GM19240 (cell line): ENCODE data around the gene PTPRN2.
"Not testable (repeated sequence)": the region's sequence is repeated elsewhere in the genome, so short reads cannot be mapped to it uniquely, and the experiment has no call there.

Experiments used
- DNase-seq: peaks from one replicate; pipeline ENCODE4 v3.0.0; 2011; ENCODE audit warnings: low spot score; ENCODE audit not compliant: insufficient read length

The PTPRN2 gene

GRCh38 chr7:158244873-158245723, 342.5 kb downstream of the PTPRN2 start:
- DNase-seq = no peak

GRCh38 chr7:158244430-158244829, 343.2 kb downstream of the PTPRN2 start:
- DNase-seq = no peak

DNA sequence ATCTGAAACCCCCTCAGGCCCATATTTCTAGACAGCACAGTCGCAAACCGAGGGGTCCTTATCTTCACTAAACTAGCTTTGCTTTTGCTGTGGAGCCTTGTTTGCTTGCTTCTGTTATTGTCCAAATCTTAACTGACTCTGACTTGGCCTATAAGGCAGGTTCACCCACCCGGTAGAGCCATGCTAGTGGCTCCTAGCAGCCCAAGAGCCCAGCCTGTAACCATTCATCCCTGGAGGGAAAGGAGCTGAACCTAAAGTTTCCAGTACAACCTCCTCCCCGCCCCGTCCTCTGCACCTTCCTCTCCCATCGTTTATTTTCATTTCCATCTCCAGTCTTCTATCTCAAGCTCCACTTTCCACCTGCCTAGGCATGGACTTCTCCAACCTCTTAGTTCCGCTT, 345.7 kb downstream of the PTPRN2 start:
- DNase-seq = no peak

DNA sequence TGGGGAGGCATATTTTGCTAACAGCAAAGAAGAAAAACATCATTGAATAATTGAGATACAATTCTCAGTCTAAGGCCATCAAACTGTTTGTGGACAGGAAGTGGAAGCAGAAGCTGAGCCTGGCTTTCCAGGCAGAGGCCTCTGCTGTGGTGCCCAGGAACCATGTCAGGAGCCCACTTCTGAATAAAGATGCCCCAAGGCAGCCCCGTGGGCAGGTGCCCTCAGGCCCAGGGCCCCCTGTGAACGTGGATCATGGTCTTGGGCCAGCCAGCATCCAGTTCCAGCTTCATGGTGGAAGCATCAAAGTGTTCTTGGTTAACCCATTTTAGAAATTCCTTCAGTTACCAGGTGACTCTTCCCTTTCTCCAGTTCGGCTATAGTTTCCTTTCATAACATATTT, 346.8 kb downstream of the PTPRN2 start:
- DNase-seq = no peak

DNA sequence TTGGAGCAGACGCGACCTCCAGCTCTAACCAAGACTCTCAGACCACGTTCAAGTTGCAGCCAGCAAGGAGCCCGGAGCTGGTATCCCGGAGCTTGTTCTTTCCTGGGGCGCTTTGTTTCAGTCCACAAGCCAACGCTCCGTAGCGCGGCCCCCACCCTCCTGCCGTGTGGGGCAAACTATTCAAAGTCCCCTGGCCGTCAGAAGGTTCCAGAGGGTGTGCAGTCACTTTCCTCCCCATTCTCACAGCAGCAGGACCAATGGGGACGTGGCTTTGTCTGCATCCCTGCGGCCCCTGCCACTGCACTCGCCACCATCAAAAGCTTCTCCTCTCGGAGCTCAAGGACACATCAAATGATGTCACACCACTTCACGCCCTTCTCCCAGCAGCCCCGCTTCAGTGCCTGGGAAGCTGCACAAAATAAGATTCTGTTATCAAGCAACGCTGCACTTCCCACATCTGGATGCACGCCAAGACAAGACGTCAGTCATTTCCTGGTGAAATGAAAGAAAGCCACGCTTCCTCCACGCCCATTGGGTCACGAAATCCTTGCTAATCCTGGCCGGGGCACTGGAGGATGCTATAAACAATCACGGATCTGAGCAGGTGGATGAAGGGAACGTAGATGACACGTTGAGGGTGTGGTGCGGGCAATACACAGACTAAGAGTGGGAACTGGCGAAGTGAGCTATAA, 348.2 kb downstream of the PTPRN2 start:
- DNase-seq = no peak

DNA sequence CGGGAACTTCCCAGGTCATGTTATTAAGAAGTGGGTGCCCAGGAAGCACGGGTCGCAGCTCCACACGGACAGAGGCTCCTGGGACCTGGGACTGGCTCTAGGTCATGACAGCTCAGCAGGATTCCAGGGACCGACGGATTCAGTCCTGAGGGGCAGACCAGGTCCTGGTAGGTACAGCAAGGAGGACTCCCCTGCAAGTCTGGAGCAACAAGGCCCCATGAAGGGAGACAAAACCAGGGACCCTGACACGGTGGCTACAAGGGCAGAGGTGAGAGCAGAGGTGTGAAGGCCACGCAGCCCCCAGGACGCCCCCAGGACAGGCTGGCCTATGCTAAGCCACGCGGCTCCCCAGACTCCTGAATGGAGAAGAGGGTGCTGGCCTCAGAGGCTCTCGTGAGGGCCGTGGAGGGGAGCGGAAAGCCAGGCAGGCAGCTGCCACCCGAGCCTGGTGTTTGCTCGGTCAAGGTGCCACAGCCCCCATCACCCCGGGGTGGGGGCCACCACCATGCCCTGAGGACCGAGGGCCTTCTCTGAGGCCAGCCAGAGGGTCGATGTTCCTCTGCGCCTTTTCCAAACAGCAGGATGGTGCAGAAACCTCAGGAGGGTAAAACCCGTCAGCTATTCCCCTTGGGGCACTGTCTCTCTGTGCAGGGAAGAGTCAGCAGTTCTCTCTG, 348.9 kb downstream of the PTPRN2 start:
- no peak for DNase-seq

- DNase-seq = no peak
Observed at GRCh38 chr7:158237672-158238335, 349.8 kb downstream of the PTPRN2 start.

DNA sequence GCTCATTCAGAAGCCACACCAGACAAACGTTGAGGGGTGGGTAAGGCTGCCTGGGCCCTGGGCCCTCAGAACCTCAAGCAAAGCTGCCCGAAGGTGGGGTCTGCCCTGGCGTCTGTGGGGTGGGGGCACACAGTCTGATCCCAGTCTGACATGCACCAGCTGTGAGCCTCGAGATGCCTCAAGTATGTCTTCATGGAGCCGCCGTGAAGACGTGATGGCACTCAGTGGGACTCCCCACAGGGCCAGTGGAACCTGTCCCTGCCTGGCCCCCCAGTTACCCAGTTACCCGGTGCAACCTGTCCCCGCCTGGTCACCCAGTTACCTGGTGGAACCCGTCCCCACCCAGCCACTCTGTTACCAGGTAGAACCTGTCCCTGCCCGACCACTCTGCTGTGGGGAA, 351.2 kb downstream of the PTPRN2 start:
- no peak for DNase-seq

- no peak for DNase-seq
Observed at GRCh38 chr7:158235862-158236261, 351.8 kb downstream of the PTPRN2 start.

- DNase-seq = no peak
Observed at GRCh38 chr7:158229945-158230344, 357.7 kb downstream of the PTPRN2 start.

DNA sequence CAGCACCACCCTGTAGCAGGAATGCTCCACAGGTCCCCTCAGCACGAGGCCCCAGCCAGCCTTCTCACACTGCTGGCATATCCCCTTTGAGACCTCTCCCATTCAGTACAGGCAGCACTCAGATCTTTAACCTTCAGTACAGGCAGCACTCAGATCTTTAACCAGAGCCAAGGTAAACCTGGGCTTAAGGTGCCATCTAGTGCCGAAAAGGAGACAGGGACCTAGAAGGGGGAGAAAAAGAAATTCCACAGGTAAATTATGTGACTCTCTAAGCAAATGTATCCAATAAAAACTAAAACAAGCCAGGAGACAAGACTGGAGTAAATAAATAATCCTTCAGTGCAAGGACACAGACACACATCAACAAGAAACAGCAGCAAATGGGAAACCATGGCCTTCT, 358.6 kb downstream of the PTPRN2 start:
- DNase-seq = no peak

- DNase-seq = no peak
Observed at GRCh38 chr7:158228131-158228530, 359.5 kb downstream of the PTPRN2 start.

DNA sequence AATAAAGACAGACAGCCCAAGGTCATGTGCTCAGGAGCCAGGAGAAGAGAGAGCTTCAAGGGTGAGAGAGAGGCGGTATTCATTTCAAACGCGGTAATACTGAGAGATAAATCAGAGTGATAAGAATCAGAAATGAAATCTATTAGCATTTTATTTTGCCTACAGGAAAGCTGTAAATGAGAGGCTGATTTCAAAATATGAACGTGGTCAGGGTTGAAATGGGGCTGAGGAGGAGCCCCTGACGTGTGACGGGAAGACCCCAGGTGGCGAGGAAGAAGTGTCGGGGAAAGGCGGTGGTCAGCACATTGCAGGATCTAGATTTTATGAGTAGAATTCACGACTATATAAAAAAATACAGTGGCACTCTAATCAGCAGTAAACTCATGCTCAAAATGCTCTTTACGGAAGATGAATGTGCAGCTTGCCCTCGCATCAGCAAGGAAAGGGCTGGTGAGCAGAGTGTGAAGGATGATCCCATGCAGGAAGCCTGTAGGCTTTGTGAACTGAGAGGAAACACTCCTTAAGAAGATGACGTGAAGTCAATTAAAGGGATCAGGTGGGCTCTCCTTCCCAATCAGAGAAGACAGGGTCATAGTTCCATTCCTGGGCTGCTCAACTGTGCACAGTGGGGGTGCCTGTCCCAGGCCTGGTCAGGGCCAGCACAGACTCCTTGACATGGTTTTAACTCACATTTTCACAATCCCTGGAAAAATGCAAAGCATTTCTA, 360.2 kb downstream of the PTPRN2 start:
- no peak for DNase-seq

- no peak for DNase-seq
Observed at GRCh38 chr7:158216198-158216597, 371.4 kb downstream of the PTPRN2 start.

DNA sequence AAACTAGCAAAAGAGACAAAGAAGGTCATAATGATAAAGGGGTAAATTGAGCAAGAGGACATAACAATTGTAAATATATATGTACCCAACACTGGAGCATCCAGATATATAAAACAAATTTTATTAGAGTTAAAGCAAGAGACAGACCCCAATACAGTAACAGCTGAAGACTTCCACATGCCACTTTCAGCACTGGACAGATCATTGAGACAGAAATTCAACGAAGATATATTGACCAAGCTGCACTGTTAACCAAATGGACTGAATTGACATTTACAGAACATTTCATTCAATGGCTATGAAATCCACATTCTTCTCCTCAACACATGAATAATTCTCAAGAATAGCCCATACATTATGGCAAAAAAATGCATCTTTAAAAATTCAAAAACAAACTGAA, 378.2 kb downstream of the PTPRN2 start:
- DNase-seq = no peak

- DNase-seq = no peak
Observed at GRCh38 chr7:158206341-158206740, 381.3 kb downstream of the PTPRN2 start.

- no peak for DNase-seq
Observed at GRCh38 chr7:158204453-158204852, 383.2 kb downstream of the PTPRN2 start.

- DNase-seq = not testable (repeated sequence)
Observed at GRCh38 chr7:158203948-158204347, 383.7 kb downstream of the PTPRN2 start.

GRCh38 chr7:158194365-158194900, 393.2 kb downstream of the PTPRN2 start:
- DNase-seq = no peak

DNA sequence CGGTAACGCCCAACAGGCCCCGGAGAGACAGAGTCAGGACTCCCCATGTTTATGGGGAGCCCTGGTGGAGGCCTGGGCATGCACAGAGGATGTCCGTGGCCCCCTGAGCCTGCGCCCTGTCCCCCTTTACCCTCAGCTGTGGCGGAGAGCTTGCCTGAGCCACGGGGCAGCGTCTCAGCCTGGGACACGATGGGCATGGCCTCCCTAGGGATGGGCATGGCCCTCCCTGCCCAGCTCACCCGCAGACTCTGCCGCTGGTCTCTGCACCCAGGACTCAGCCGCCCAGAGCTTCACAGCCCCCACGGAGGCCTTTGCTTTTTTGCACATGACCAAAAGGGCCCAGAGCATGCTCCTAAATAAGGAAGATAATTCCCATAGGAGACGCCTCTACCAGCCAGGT, 394.2 kb downstream of the PTPRN2 start:
- no peak for DNase-seq

DNA sequence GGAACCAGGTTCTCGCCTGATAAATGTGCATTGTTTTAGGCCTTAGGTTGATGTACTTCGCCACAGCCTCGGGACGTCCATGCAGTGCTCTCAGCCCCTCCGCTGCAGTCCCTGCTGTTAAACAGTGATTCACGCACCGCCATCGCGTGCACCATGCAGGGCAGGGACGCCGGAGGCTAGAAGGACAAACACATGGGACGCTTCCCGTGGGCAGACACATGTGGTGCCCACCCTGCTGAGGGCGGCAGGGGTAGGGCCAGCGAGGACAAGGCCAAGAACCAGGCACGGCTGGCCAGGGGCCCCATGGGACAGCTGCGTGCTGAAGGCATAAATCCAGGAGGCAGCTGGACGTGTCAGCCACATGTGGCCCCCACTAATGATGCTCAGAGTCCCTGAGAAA, 394.7 kb downstream of the PTPRN2 start:
- no peak for DNase-seq
